K562 (cell line): Measurements from ENCODE around the gene KIAA0319L. TPM values are rescaled to one million over a fixed set of nuclear protein-coding genes. Genes with fewer than 3 reads are reported as not detected.

Experiments used
- ELF2 ChIP-seq: fragments of 250-450 bp; sonication (Bioruptor Pico); IDR thresholded peaks from 2 replicates; pipeline ENCODE4 v1.5.0; 2021; ENCODE audit warnings: mild to moderate bottlenecking
- ESRRA ChIP-seq: fragments of 450-650 bp; IDR thresholded peaks from 2 replicates; pipeline ENCODE4 v1.6.1; 2014; ENCODE audit warnings: low read depth, mild to moderate bottlenecking, moderate library complexity, borderline replicate concordance
- HIVEP1 ChIP-seq: fragments of 250-450 bp; sonication (Bioruptor Pico); IDR thresholded peaks from 2 replicates; pipeline ENCODE4 v1.4.0; 2020; ENCODE audit warnings: mild to moderate bottlenecking
- HSF4 ChIP-seq: fragments of 250-450 bp; sonication (Bioruptor Pico); IDR thresholded peaks from 2 replicates; pipeline ENCODE4 v2.1.2; 2022; ENCODE audit warnings: mild to moderate bottlenecking, moderate library complexity, borderline replicate concordance
- KLF16 ChIP-seq: IDR thresholded peaks from 2 replicates; pipeline ENCODE4 v1.6.1; 2016; ENCODE audit warnings: antibody characterized with exemption
- NCOA4 ChIP-seq: fragments of 450-650 bp; IDR thresholded peaks from 2 replicates; pipeline ENCODE4 v1.6.1; 2018; ENCODE audit warnings: mild to moderate bottlenecking; ENCODE audit not compliant: partially characterized antibody
- POLR2AphosphoS5 ChIP-seq: IDR thresholded peaks from 2 replicates; pipeline ENCODE4 v1.6.1; 2011; ENCODE audit warnings: mild to moderate bottlenecking, low read depth, low read length, moderate library complexity; ENCODE audit not compliant: control insufficient read depth, insufficient read depth
- SLC30A9 ChIP-seq: fragments of 250-450 bp; sonication (Bioruptor Pico); IDR thresholded peaks from 2 replicates; pipeline ENCODE4 v1.8.0; 2022; ENCODE audit warnings: mild to moderate bottlenecking, moderate library complexity
- ZC3H8 ChIP-seq: fragments of 450-650 bp; IDR thresholded peaks from 2 replicates; pipeline ENCODE4 v1.6.1; 2017
- ZNF124 ChIP-seq: sonication (generic); formaldehyde crosslinking; IDR thresholded peaks from 2 replicates; pipeline ENCODE4 v1.8.1; 2022; ENCODE audit warnings: missing genetic modification reagents
- ZNF133 ChIP-seq: fragments of 250-450 bp; sonication (Bioruptor Pico); IDR thresholded peaks from 2 replicates; pipeline ENCODE4 v1.4.0; 2020; ENCODE audit warnings: mild to moderate bottlenecking
- ZNF436 ChIP-seq: fragments of 250-450, 450-650 bp; sonication (Bioruptor Pico); formaldehyde crosslinking; IDR thresholded peaks from 2 replicates; pipeline ENCODE4 v1.7.0; 2020; ENCODE audit warnings: mild to moderate bottlenecking
- ZSCAN32 ChIP-seq: fragments of 450-650 bp; formaldehyde crosslinking; IDR thresholded peaks from 2 replicates; pipeline ENCODE4 v1.4.0; 2020; ENCODE audit warnings: mild to moderate bottlenecking, moderate library complexity
- polyA plus RNA-seq, 8 experiments: library from polyadenylated mRNA; depleted of rRNA in 4 of 8; stranded (reverse) in 5 of 8; unstranded in 3 of 8; fragments of >200 nt; fragmentation: Nextera tagmentation in 2 of 8; fragmentation: Illumina TruSeq in 1 of 8; extraction: Ambion mirVana in 2 of 8; extraction: Trizol in 1 of 8; gene quantifications; 2 replicates each; pipeline versions ENCODE4 v1.2.1 to v1.2.3, GENCODE V29; 2011 to 2014; ENCODE audit warnings: inconsistent platforms in 1 of 8, missing spikeins in 1 of 8
- total RNA-seq, 7 experiments: library from RNA; depleted of rRNA in 6 of 7; stranded (reverse); fragments of >200 nt in 6 of 7; fragmentation: Illumina TruSeq in 2 of 7; extraction: Trizol in 2 of 7; gene quantifications; 2 replicates each; pipeline versions ENCODE4 v1.2.1 to v1.2.3, GENCODE V29; 2011 to 2021; ENCODE audit warnings: low replicate concordance in 1 of 7
- TF ChIP-seq, protein P1 (sequence below): fragments of 250-450 bp; sonication (Bioruptor Pico); IDR thresholded peaks from 2 replicates; pipeline ENCODE4 v1.4.0; 2020; ENCODE audit warnings: mild to moderate bottlenecking
- TF ChIP-seq, protein P2 (sequence below): sonication (generic); formaldehyde crosslinking; IDR thresholded peaks from 2 replicates; pipeline ENCODE4 v1.8.0; 2022; ENCODE audit warnings: mild to moderate bottlenecking, missing genetic modification reagents
- TF ChIP-seq, protein P3 (sequence below): fragments of 450-650 bp; IDR thresholded peaks from one replicate; pipeline ENCODE4 v1.6.1; 2018; ENCODE audit warnings: mild to moderate bottlenecking, moderate library complexity; ENCODE audit not compliant: partially characterized antibody
- TF ChIP-seq, protein P4 (sequence below): sonication (generic); formaldehyde crosslinking; IDR thresholded peaks from 2 replicates; pipeline ENCODE4 v1.8.0; 2022; ENCODE audit warnings: missing genetic modification reagents, mild to moderate bottlenecking, borderline replicate concordance
- TF ChIP-seq, protein P5 (sequence below): IDR thresholded peaks from 2 replicates; pipeline ENCODE4 v1.6.1; 2012; ENCODE audit warnings: low read depth, low read length, improper control_type of control experiment, borderline replicate concordance
- TF ChIP-seq, protein P6 (sequence below): sonication (generic); formaldehyde crosslinking; IDR thresholded peaks from 2 replicates; pipeline ENCODE4 v1.8.1; 2023; ENCODE audit warnings: mild to moderate bottlenecking, missing genetic modification reagents
- TF ChIP-seq, protein P7 (sequence below): fragments of 450-650 bp; IDR thresholded peaks from 2 replicates; pipeline ENCODE4 v1.6.1; 2016; ENCODE audit warnings: antibody characterized with exemption

The KIAA0319L gene
- total and polyA plus RNA-seq, 9 of the 15 experiments (the other 6 are each of a cell fraction or from before 2014, with no cell fraction given), result 2.4 to 51.7 (median 27.4) TPM

DNA sequence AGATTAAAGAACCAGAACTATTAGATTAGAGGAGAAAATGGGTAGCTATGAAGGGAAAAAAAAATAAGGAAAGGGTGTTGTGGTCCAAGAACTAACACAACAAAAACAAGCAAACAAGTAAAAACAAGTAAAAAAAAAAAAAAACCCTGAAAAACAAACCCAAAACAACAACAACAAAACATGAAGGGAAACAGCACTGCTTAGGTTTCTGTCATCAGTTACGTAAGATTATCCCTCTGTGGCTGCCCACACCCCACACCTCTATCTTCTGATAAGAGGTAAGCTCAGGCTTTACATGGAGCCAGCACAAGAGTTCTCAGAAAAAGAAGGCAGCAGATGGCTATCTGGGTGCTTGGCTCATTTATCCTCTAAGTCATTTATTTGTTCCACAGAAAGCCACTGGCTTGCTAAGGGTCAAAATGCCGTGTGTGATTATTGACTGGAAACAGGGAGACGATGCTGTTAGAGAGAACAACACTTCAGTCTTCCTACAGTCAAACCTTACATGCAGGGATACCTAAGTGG, 57.5 kb downstream of the KIAA0319L start (continued):
- TF ChIP-seq NCOA4 (peak; percentile 75), ELF2 (CRISPR knock-in tag) (no peak), ZNF133 (CRISPR knock-in tag) (no peak), ZNF124 (CRISPR knock-in tag) (no peak), POLR2AphosphoS5 (peak; percentile 84; the same call in 1 of the 2 replicates), HSF4 (no peak), ZC3H8 (no peak), ZSCAN32 (CRISPR knock-in tag) (no peak), HIVEP1 (CRISPR knock-in tag) (no peak), ESRRA (peak; percentile 86; the same call in 1 of the 2 replicates), KLF16 (peak; percentile 78), SLC30A9 (no peak), ZNF436 (CRISPR knock-in tag) (no peak)
- TF ChIP-seq, protein P1, sequence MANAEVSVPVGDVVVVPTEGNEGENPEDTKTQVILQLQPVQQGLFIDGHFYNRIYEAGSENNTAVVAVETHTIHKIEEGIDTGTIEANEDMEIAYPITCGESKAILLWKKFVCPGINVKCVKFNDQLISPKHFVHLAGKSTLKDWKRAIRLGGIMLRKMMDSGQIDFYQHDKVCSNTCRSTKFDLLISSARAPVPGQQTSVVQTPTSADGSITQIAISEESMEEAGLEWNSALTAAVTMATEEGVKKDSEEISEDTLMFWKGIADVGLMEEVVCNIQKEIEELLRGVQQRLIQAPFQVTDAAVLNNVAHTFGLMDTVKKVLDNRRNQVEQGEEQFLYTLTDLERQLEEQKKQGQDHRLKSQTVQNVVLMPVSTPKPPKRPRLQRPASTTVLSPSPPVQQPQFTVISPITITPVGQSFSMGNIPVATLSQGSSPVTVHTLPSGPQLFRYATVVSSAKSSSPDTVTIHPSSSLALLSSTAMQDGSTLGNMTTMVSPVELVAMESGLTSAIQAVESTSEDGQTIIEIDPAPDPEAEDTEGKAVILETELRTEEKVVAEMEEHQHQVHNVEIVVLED (CRISPR knock-in tag), result no peak
- TF ChIP-seq, protein P2, sequence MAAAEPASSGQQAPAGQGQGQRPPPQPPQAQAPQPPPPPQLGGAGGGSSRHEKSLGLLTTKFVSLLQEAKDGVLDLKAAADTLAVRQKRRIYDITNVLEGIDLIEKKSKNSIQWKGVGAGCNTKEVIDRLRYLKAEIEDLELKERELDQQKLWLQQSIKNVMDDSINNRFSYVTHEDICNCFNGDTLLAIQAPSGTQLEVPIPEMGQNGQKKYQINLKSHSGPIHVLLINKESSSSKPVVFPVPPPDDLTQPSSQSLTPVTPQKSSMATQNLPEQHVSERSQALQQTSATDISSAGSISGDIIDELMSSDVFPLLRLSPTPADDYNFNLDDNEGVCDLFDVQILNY (CRISPR knock-in tag), result no peak
- TF ChIP-seq, protein P3, sequence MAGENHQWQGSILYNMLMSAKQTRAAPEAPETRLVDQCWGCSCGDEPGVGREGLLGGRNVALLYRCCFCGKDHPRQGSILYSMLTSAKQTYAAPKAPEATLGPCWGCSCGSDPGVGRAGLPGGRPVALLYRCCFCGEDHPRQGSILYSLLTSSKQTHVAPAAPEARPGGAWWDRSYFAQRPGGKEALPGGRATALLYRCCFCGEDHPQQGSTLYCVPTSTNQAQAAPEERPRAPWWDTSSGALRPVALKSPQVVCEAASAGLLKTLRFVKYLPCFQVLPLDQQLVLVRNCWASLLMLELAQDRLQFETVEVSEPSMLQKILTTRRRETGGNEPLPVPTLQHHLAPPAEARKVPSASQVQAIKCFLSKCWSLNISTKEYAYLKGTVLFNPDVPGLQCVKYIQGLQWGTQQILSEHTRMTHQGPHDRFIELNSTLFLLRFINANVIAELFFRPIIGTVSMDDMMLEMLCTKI, result no peak
- TF ChIP-seq, protein P4, sequence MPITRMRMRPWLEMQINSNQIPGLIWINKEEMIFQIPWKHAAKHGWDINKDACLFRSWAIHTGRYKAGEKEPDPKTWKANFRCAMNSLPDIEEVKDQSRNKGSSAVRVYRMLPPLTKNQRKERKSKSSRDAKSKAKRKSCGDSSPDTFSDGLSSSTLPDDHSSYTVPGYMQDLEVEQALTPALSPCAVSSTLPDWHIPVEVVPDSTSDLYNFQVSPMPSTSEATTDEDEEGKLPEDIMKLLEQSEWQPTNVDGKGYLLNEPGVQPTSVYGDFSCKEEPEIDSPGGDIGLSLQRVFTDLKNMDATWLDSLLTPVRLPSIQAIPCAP (CRISPR knock-in tag), result no peak
- TF ChIP-seq, protein P5, sequence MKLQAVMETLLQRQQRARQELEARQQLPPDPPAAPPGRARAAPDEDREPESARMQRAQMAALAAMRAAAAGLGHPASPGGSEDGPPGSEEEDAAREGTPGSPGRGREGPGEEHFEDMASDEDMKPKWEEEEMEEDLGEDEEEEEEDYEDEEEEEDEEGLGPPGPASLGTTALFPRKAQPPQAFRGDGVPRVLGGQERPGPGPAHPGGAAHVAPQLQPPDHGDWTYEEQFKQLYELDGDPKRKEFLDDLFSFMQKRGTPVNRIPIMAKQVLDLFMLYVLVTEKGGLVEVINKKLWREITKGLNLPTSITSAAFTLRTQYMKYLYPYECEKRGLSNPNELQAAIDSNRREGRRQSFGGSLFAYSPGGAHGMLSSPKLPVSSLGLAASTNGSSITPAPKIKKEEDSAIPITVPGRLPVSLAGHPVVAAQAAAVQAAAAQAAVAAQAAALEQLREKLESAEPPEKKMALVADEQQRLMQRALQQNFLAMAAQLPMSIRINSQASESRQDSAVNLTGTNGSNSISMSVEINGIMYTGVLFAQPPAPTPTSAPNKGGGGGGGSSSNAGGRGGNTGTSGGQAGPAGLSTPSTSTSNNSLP, result peak; percentile 70; the same call in 1 of the 2 replicates
- TF ChIP-seq, protein P6, sequence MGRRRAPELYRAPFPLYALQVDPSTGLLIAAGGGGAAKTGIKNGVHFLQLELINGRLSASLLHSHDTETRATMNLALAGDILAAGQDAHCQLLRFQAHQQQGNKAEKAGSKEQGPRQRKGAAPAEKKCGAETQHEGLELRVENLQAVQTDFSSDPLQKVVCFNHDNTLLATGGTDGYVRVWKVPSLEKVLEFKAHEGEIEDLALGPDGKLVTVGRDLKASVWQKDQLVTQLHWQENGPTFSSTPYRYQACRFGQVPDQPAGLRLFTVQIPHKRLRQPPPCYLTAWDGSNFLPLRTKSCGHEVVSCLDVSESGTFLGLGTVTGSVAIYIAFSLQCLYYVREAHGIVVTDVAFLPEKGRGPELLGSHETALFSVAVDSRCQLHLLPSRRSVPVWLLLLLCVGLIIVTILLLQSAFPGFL (CRISPR knock-in tag), result no peak
- TF ChIP-seq, protein P7, sequence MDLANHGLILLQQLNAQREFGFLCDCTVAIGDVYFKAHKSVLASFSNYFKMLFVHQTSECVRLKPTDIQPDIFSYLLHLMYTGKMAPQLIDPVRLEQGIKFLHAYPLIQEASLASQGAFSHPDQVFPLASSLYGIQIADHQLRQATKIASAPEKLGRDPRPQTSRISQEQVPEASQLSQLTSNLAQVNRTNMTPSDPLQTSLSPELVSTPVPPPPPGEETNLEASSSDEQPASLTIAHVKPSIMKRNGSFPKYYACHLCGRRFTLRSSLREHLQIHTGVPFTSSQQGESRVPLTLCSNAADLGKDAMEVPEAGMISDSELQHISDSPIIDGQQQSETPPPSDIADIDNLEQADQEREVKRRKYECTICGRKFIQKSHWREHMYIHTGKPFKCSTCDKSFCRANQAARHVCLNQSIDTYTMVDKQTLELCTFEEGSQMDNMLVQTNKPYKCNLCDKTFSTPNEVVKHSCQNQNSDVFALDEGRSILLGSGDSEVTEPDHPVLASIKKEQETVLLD, result peak; percentile 81
